Adrenal gland (tissue), 5 donors: Measurements from ENCODE around the gene STPG1.

Source experiments
- CTCF ChIP-seq, 6 experiments: fragments of 450-650 bp in 4 of 6; fragments of 200-600 bp in 2 of 6; sonication (generic) in 1 of 6; IDR thresholded peaks; 1 replicate in 5 of 6; 2 replicates in 1 of 6; pipeline versions ENCODE4 v1.5.1 to v1.8.0; 2016 to 2021; ENCODE audit warnings: antibody characterized with exemption in 6 of 6, mild to moderate bottlenecking in 2 of 6, moderate library complexity in 1 of 6
- POLR2A ChIP-seq, 2 donors: fragments of 450-650 bp; IDR thresholded peaks; one replicate each; pipeline ENCODE4 v1.6.1; 2017; ENCODE audit warnings: antibody characterized with exemption in 2 of 2, mild to moderate bottlenecking in 2 of 2, moderate library complexity in 1 of 2
- donor health status: DM: no; HTN: no; CAD: no.

GRCh38 chr1:24420547-24420946 is 7.0 kb upstream of the STPG1 start:
- no peak for TF ChIP-seq CTCF (IDR thresholded peaks at IDR 0.05)
- no peak for TF ChIP-seq POLR2A (IDR thresholded peaks at IDR 0.05)
